OCI-M2 (cell line): ENCODE data around the gene PKP1.

Experiments
- DNase-seq: peaks from one replicate; lab custom pipeline; 2025; ENCODE audit not compliant: unreplicated experiment; lab: John Stamatoyannopoulos, UW

The PKP1 gene

GRCh38 chr1:201260648-201261311, 22.5 kb upstream of the PKP1 start:
- DNase-seq, result no peak

- DNase-seq, result no peak
Measured at GRCh38 chr1:201261771-201262547, 21.3 kb upstream of the PKP1 start.

GRCh38 chr1:201262963-201263608, 20.2 kb upstream of the PKP1 start:
- DNase-seq, result no peak

- no peak for DNase-seq
Measured at GRCh38 chr1:201264072-201264471, 19.2 kb upstream of the PKP1 start.

- DNase-seq, result no peak
Measured at GRCh38 chr1:201264554-201264953, 18.8 kb upstream of the PKP1 start.

GRCh38 chr1:201265756-201266155, 17.6 kb upstream of the PKP1 start:
- DNase-seq, result no peak

GRCh38 chr1:201266276-201266675, 17.0 kb upstream of the PKP1 start:
- DNase-seq, result no peak

- no peak for DNase-seq
Measured at GRCh38 chr1:201266774-201267173, 16.5 kb upstream of the PKP1 start.

GRCh38 chr1:201267481-201268229, 15.7 kb upstream of the PKP1 start:
- no peak for DNase-seq

- DNase-seq, result no peak
Measured at GRCh38 chr1:201268604-201269151, 14.6 kb upstream of the PKP1 start.

- no peak for DNase-seq
Measured at GRCh38 chr1:201269281-201269680, 14.0 kb upstream of the PKP1 start.

GRCh38 chr1:201269900-201270410, 13.4 kb upstream of the PKP1 start:
- DNase-seq, result no peak

- no peak for DNase-seq
Measured at GRCh38 chr1:201270616-201271390, 12.5 kb upstream of the PKP1 start.

GRCh38 chr1:201272799-201273198, 10.5 kb upstream of the PKP1 start:
- no peak for DNase-seq

GRCh38 chr1:201274616-201275252, 8.6 kb upstream of the PKP1 start:
- no peak for DNase-seq

- no peak for DNase-seq
Measured at GRCh38 chr1:201275253-201275666, 8.0 kb upstream of the PKP1 start.

GRCh38 chr1:201276891-201277290, 6.4 kb upstream of the PKP1 start:
- DNase-seq, result no peak

- DNase-seq, result no peak
Measured at GRCh38 chr1:201277441-201277840, 5.9 kb upstream of the PKP1 start.

- DNase-seq, result no peak
Measured at GRCh38 chr1:201279313-201279712, 4.0 kb upstream of the PKP1 start.

- DNase-seq, result no peak
Measured at GRCh38 chr1:201280884-201281283, 2.4 kb upstream of the PKP1 start.
